Small intestine (tissue), 7 donors: ENCODE data around the gene PPFIA2. TPM values are rescaled to one million over a fixed set of nuclear protein-coding genes. Genes with fewer than 3 reads are reported as not detected.
"Not testable (repeated sequence)": the region's sequence is repeated elsewhere in the genome, so short reads cannot be mapped to it uniquely, and the experiment has no call there.

ENCODE experiments used
- DNase-seq, 2 donors: peaks; one replicate each; pipeline versions ENCODE4 v3.0.0 to v3.0.0-alpha.2; 2013
- FAIRE-seq: peaks from 2 replicates; lab custom pipeline; 2012; peaks lifted over from hg19 to GRCh38; lab: Jason Lieb, UNC
- H3K27ac ChIP-seq, 3 donors: one replicate each; pipeline ENCODE4 v1.5.1; 2013; ENCODE audit warnings: low read length in 2 of 3, mild to moderate bottlenecking in 2 of 3, control low read depth in 1 of 3, inconsistent platforms in 1 of 3, low read depth in 1 of 3, moderate library complexity in 1 of 3
- H3K27me3 ChIP-seq, 3 donors: one replicate each; pipeline ENCODE4 v1.6.1; 2013; ENCODE audit warnings: low read length in 3 of 3, inconsistent platforms in 1 of 3; ENCODE audit not compliant: control insufficient read depth in 3 of 3, insufficient read depth in 3 of 3
- H3K36me3 ChIP-seq, 3 donors: one replicate each; pipeline ENCODE4 v1.6.1; 2013; ENCODE audit warnings: low read length in 3 of 3, inconsistent platforms in 1 of 3, low read depth in 1 of 3, mild to moderate bottlenecking in 1 of 3, moderate library complexity in 1 of 3; ENCODE audit not compliant: control insufficient read depth in 3 of 3, insufficient read depth in 2 of 3
- H3K4me1 ChIP-seq, 3 donors: one replicate each; pipeline ENCODE4 v1.6.1; 2013; ENCODE audit warnings: low read length in 2 of 3, inconsistent platforms in 1 of 3, low read depth in 1 of 3, mild to moderate bottlenecking in 1 of 3, moderate library complexity in 1 of 3; ENCODE audit not compliant: control insufficient read depth in 3 of 3, insufficient read depth in 2 of 3
- H3K4me3 ChIP-seq, 3 donors: one replicate each; pipeline ENCODE4 v1.5.1; 2013; ENCODE audit warnings: low read length in 3 of 3, control low read depth in 1 of 3, inconsistent platforms in 1 of 3, low read depth in 1 of 3, mild to moderate bottlenecking in 1 of 3, moderate library complexity in 1 of 3
- H3K9me3 ChIP-seq, 2 donors: one replicate each; pipeline ENCODE4 v1.6.1; 2013; ENCODE audit warnings: low read depth in 1 of 2, low read length in 1 of 2; ENCODE audit not compliant: control insufficient read depth in 2 of 2, insufficient read depth in 1 of 2
- WGBS, 3 donors: extraction: QIAGEN DNeasy Blood & Tissue Kit; methylation state at CpG; one replicate each; pipeline ENCODE4 v1.1.7; 2013; 5-methylcytosine and 5-hydroxymethylcytosine counted together
- polyA plus RNA-seq, 4 donors: library from polyadenylated mRNA; stranded (reverse) in 3 of 4; unstranded in 1 of 4; fragments of 200-250 nt in 3 of 4; fragments of 120-200 nt in 1 of 4; gene quantifications; one replicate each; pipeline versions ENCODE4 v1.2.1 to v1.2.3, GENCODE V29; 2013
- donor health status: healthy with polysubstance abuse.
- donor health status: control.
- donor health status: control.
- donor health status: Bipolar disorder and iron deficiency.
- donor health status: healthy.

PPFIA2 gene
- polyA plus RNA-seq, 4 donors = 0.55 to 2.6 TPM; not detected in 2

DNA sequence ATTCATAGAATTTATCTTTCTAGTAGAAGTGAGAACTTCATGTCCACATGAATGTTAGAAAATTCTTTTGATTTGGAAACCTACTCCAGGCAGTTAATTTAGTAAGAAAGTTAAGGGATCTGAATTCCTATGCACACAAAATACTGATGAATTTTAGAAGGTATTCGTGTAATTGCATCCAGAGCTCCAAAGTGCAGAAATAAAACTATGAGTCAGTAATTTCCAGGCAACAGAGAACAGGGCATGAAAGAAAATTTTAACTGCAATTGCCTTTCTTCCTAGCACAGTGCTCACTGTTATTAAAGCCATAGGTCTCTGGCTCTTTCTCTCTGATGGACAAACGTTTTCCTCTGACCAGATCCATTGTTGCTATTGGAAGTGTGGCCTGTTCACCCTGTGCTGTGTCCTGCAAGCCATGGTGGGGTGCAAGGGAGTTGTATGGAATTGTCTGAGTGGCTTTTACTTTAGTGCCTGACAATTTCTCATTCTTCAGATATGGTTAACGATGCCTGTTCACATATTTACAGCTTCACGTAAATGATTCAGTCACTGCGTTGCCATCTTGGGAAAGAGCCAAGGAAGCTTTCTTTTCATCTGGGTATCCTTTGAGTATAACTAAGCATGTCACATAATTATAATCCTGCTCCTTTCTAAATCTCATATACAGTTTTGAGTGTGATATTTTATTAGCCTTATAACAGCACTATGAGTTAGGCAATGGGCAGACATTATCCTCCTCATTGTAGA is 536.1 kb downstream of the PPFIA2 start:
- H3K4me1 ChIP-seq = no peaks in the 10 kb centered on the region
- H3K27me3 ChIP-seq = no peaks in the 10 kb centered on the region
- FAIRE-seq = no peak
- no peak overlapping the region for H3K27ac ChIP-seq
- no peak overlapping the region for H3K4me3 ChIP-seq
- DNase-seq = no peak
- H3K36me3 ChIP-seq = no peaks in the 10 kb centered on the region
- no peaks in the 10 kb centered on the region for H3K9me3 ChIP-seq
- WGBS, 3 donors = 32 to 50% (median 39%) methylated on average over 5 of the region's 5 CpGs

DNA sequence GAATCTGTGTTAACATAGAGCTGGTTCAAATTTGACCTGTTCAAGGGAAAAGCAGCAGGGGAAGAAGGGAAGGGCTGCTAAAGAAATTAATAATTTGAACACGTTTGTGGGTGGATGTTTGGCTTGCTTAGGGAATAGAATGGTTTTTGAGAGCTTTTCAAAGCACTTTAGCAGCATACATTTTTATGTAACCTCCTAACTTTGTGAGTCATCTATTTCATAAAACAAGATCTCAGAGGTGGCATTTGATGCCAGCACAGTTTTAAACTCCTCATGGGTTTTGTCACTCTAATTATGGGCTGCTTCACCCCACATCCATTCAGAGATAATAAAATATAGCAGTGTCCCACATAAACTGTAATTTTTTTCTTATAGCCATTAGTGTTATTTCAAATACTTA is 537.5 kb downstream of the PPFIA2 start:
- Histone ChIP-seq H3K27me3 (no peaks in the 10 kb centered on the region), H3K4me3 (no peak overlapping the region), H3K9me3 (no peaks in the 10 kb centered on the region), H3K4me1 (no peaks in the 10 kb centered on the region), H3K36me3 (no peaks in the 10 kb centered on the region), H3K27ac (no peak overlapping the region)
- no peak for DNase-seq
- WGBS, 3 donors = 13 to 51% (median 15%) methylated on average over 1 of the region's 1 CpG
- no peak for FAIRE-seq

DNA sequence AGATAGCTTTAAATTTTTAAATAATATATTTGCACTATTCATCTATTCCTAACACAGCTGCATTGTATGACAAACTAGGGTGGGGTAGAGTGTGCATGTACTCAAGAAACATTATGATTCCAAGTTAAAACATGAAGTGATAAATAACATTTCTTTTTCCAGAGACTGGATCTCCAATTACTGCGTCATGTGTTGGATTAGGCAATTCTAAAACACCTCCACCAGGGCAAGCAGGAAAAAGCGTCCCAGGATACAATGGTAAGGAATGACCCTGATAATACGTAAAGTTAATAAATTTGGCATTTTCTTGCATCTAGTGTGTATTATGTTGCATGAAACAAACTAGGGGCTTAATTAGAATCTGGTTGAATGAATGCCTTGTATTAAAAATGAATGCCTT is 542.4 kb downstream of the PPFIA2 start:
- no peak for FAIRE-seq

DNA sequence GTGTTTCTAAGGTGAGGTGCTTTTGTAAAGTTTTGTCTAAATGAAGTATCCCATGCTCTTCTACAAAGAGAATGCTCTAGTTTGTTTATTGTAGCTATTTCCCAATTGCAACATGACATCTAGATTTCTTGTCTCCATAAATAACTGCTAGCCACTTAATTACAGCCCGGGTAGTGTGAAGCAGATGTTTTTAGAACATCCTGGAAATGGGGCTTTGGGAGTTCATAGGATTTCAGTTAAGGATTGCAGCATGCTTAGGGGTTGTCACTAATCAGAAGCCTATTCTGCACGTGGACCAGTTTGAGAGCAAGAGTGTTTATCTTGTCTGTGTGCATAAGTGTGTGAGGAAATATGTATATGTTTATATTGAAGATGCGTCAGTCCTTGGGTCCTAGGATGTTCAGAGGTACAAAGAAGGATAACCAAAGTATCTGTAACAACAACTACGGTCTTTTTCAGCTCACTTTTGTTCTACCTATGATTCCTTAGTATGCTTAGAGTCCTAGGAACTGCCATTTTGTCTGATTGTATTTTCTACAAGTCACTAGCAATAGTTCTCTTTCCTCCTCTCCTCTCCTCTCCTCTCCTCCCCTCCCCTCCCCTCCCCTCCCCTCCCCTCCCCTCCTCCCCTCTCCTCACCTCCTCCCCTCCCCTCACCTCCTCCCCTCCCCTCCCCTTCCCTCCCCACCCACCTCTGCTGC is 546.0 kb downstream of the PPFIA2 start:
- H3K36me3 ChIP-seq = no peaks in the 10 kb centered on the region
- H3K4me3 ChIP-seq = no peak overlapping the region
- H3K9me3 ChIP-seq = no peaks in the 10 kb centered on the region
- WGBS, 3 donors = 58 to 62% (median 58%) methylated on average over 4 of the region's 4 CpGs
- H3K27me3 ChIP-seq = no peaks in the 10 kb centered on the region
- no peak overlapping the region for H3K27ac ChIP-seq
- no peak for DNase-seq
- FAIRE-seq = no peak
- no peaks in the 10 kb centered on the region for H3K4me1 ChIP-seq

More for the DNA sequence above, 542.4 kb downstream of the PPFIA2 start:
- no peak overlapping the region for H3K27ac ChIP-seq
- H3K9me3 ChIP-seq = no peaks in the 10 kb centered on the region
- H3K4me1 ChIP-seq = no peaks in the 10 kb centered on the region
- no peak for DNase-seq
- H3K27me3 ChIP-seq = no peaks in the 10 kb centered on the region
- no peak overlapping the region for H3K4me3 ChIP-seq
- WGBS, 3 donors = 87 to 90% (median 89%) methylated on average over 3 of the region's 3 CpGs
- no peaks in the 10 kb centered on the region for H3K36me3 ChIP-seq

DNA sequence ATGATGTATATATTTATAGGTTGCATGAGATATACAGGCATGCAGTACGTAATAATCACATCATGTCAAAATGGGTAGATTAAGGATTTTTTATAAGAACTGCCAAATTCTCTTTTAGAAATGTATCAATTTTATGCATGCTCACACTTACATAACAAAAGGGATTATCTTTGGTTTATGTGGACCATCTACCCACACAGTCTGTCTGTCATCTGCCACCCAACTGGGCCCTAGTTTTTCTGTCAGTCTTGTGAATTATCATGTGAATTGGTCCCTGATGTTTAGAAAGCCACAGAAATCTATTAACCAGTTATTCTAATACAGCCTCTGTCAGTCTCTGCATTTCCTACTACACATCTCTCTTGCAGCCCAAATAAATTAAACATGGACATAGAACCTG is 547.8 kb downstream of the PPFIA2 start:
- no peaks in the 10 kb centered on the region for H3K27me3 ChIP-seq
- no peaks in the 10 kb centered on the region for H3K36me3 ChIP-seq
- DNase-seq (no peak), FAIRE-seq (no peak)
- WGBS, 3 donors = 92 to 97% (median 93%) methylated on average over 1 of the region's 1 CpG
- H3K9me3 ChIP-seq = no peaks in the 10 kb centered on the region
- H3K4me3 ChIP-seq = no peak overlapping the region
- H3K4me1 ChIP-seq = peaks cover 0 to 4% (median 0%) of the 10 kb centered on the region in 3 donors
- no peak overlapping the region for H3K27ac ChIP-seq

DNA sequence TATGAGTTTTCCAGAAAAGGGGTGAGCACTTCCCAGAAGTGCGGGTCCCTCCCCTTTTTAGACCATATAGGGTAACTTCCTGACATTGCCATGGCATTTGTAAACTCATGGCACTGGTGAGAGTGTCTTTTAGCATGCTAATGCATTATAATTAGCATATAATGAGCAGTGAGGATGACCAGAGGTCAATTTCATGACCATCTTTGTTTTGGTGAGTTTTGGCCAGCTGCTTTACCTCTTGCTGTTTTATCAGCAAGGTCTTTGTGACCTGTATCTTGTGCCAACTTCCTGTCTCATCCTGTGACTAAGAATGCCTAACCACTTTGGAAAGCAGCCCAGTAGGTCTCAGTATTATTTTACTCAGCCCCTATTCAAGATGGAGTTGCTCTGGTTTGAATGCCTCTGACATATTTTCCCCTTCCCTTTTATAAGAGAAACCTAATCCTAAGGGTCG is 549.4 kb downstream of the PPFIA2 start:
- H3K27ac ChIP-seq, DNase-seq, H3K27me3 ChIP-seq, H3K9me3 ChIP-seq, H3K4me3 ChIP-seq, H3K36me3 ChIP-seq, FAIRE-seq, H3K4me1 ChIP-seq: not testable (repeated sequence)
- 57 to 75% (median 60%) methylated on average over 2 of the region's 2 CpGs for WGBS, 3 donors

DNA sequence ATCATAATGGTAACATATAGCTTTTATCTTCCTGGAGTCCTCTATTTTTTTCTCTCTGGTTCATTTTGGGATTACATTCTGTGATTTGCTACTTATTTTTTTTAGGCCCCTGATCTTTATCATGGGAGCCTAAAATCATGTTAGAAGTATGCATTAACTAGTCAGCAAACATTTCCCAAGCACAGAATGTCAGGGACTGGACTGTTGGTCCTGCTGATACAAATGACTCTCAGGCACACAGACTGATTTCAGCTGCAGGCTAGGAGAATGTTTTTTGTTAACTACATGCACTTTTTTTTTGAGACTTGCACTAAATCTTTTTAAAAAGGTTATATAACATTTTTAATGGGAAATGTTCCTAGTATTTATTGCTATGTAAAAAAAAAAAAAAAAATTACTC is 550.1 kb downstream of the PPFIA2 start:
- no peak overlapping the region for H3K4me3 ChIP-seq
- no peaks in the 10 kb centered on the region for H3K36me3 ChIP-seq
- DNase-seq = peak in 1 of 2 donors; percentile 16
- no peak for FAIRE-seq
- no peak overlapping the region for H3K27ac ChIP-seq
- no peaks in the 10 kb centered on the region for H3K27me3 ChIP-seq
- peaks cover 0 to 4% (median 0%) of the 10 kb centered on the region in 3 donors for H3K4me1 ChIP-seq
- no peaks in the 10 kb centered on the region for H3K9me3 ChIP-seq

DNA sequence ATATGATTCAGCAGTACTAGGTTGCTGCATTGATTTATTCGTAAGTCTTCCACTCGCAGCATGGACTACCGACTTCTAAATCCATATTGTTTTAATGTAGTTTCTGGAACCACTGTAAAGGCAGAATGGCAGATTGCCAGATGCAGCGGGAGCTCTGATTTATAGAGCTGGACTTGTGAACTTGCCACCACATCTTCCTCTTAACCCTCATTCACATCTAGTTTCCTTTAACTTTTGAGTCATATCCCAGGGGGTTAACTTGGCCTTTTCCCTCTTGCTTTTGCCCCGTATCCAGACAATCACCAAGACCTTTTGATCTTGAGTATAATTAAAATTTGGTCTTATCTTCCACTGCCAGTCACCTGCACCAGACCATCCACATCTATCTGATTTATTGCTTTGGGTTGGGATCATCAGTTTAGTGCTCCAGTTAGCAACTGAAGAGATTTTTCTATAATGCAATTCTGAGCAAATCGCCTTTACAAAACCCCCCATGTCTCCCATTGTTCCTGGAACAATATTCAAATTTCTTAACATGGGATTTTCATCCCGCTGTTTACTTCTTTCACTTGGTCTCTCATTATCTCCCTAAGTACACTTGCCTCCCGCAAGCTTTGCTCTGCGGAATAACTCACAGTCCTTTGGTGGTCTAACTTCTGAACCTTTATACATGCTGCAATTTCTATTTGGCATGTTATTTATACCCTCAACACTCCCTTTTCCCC is 550.8 kb downstream of the PPFIA2 start:
- H3K36me3 ChIP-seq = no peaks in the 10 kb centered on the region
- peaks cover 0 to 4% (median 0%) of the 10 kb centered on the region in 3 donors for H3K4me1 ChIP-seq
- no peak overlapping the region for H3K27ac ChIP-seq
- H3K27me3 ChIP-seq = no peaks in the 10 kb centered on the region
- H3K4me3 ChIP-seq = no peak overlapping the region
- WGBS, 3 donors = 23 to 50% (median 32%) methylated on average over 9 of the region's 9 CpGs
- FAIRE-seq (no peak), DNase-seq (peak; percentile 1 to 67)
- no peaks in the 10 kb centered on the region for H3K9me3 ChIP-seq
